ENCODE measurements around the gene ELF3. TPM values are rescaled to one million over a fixed set of nuclear protein-coding genes. Genes with fewer than 3 reads are reported as not detected.

The ELF3 gene
- total and polyA plus RNA-seq, 2 experiments from 2014 or later = 12.3 to 19.5 TPM

GRCh38 chr1:201983380-201983805 is 27.0 kb upstream of the ELF3 start:
- Histone ChIP-seq H3K36me3 (ENCODE audit: insufficient read depth) (no peaks in the 10 kb centered on the region), H3K4me3 (peak overlapping the region; percentile 70), H3K79me2 (replicated peaks; ENCODE audit: insufficient read depth) (peaks cover 45% of the 10 kb centered on the region), H3K4me1 (ENCODE audit: insufficient read depth) (peaks cover 6% of the 10 kb centered on the region), H2AFZ (peak overlapping the region; percentile 57), H3K27ac (ENCODE audit: low read depth) (peak overlapping the region; percentile 42; the same call in 1 of the 2 replicates), H4K20me1 (replicated peaks; ENCODE audit: insufficient read depth) (peaks cover 10% of the 10 kb centered on the region; the same call in 1 of the 2 replicates), H3K4me2 (peak overlapping the region; percentile 87), H3K9me2 (ENCODE audit: insufficient read depth) (no peaks in the 10 kb centered on the region), H3F3A (replicated peaks; ENCODE audit: low read depth) (no peaks in the 10 kb centered on the region), H3K27me3 (ENCODE audit: insufficient read depth) (0 out of 2 replicates have a peak, but pooled peaks cover 10% of the 10 kb centered on the region)
- TF ChIP-seq CREB1 (CRISPR knock-in tag; IDR thresholded peaks at IDR 0.05; ENCODE audit: low read depth) (no peak), ETS1 (IDR thresholded peaks at IDR 0.05) (no peak), EZH2phosphoT487 (IDR thresholded peaks at IDR 0.05; ENCODE audit: unreplicated experiment) (no peak), ZNF114 (CRISPR knock-in tag; IDR thresholded peaks at IDR 0.05) (no peak), POLR2AphosphoS5 (IDR thresholded peaks at IDR 0.05; ENCODE audit: low read depth) (no peak), EZH2 (IDR thresholded peaks at IDR 0.05; ENCODE audit: low read depth, unreplicated experiment) (no peak), ZNF462 (CRISPR knock-in tag; IDR thresholded peaks at IDR 0.05) (no peak), JUNB (IDR thresholded peaks at IDR 0.05; ENCODE audit: unreplicated experiment) (no peak), STAT1 (IDR thresholded peaks at IDR 0.05; ENCODE audit: unreplicated experiment) (no peak)
- TF ChIP-seq, protein P1, sequence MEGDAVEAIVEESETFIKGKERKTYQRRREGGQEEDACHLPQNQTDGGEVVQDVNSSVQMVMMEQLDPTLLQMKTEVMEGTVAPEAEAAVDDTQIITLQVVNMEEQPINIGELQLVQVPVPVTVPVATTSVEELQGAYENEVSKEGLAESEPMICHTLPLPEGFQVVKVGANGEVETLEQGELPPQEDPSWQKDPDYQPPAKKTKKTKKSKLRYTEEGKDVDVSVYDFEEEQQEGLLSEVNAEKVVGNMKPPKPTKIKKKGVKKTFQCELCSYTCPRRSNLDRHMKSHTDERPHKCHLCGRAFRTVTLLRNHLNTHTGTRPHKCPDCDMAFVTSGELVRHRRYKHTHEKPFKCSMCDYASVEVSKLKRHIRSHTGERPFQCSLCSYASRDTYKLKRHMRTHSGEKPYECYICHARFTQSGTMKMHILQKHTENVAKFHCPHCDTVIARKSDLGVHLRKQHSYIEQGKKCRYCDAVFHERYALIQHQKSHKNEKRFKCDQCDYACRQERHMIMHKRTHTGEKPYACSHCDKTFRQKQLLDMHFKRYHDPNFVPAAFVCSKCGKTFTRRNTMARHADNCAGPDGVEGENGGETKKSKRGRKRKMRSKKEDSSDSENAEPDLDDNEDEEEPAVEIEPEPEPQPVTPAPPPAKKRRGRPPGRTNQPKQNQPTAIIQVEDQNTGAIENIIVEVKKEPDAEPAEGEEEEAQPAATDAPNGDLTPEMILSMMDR (conservative IDR thresholded peaks at IDR 0.05; ENCODE audit: low read depth in 2 of 2) = no peak
- ATAC-seq (no peak), DNase-seq (ENCODE audit: low spot score) (no peak)
- peaks cover 16% of the 10 kb centered on the region; the same call in 2 of the 3 replicates for H3K4me1 Mint-ChIP-seq
- no peaks in the 10 kb centered on the region for H3K9me3 Mint-ChIP-seq
- peak overlapping the region; percentile 91 for H3K4me3 Mint-ChIP-seq
- no peak overlapping the region for H3K27ac Mint-ChIP-seq
- peaks cover 8% of the 10 kb centered on the region for H3K27me3 Mint-ChIP-seq (ENCODE audit: insufficient read depth, low read depth, poor library complexity)
- peaks cover 4% of the 10 kb centered on the region; the same call in 2 of the 3 replicates for H3K36me3 Mint-ChIP-seq (ENCODE audit: low read depth)

Measured in GM23338 (cell line).